A549 (cell line): Measurements from ENCODE around the gene MOCOS. TPM values are rescaled to one million over a fixed set of nuclear protein-coding genes. Genes with fewer than 3 reads are reported as not detected.

Source experiments
- ATAC-seq, 2 experiments: fragments of 200-7000 bp in 1 of 2; fragments of >200 bp in 1 of 2; cut with Nextera tagmentation in 1 of 2; cut with Tn5 transposase in 1 of 2; 3 replicates each; pipeline versions ENCODE4 v1.8.0 to v1.9.1; 2018 to 2020; ENCODE audit warnings: mild to moderate bottlenecking in 1 of 2, moderate library complexity in 1 of 2
- CTCF ChIA-PET: fragments of 300-600 bp; sonication (Branson Sonifier 250); formaldehyde crosslinking; extraction: SDS; loops from one replicate; lab custom pipeline; 2021; ENCODE audit warnings: antibody characterized with exemption, inconsistent platforms; lab: Yijun Ruan, JAX
- POLR2A ChIA-PET: fragments of 350-600 bp; formaldehyde crosslinking; extraction: SDS; loops from one replicate; lab custom pipeline; 2021; ENCODE audit warnings: antibody characterized with exemption, inconsistent platforms; lab: Yijun Ruan, JAX
- DNase-seq, 2 experiments: peaks; one replicate each; pipeline versions ENCODE4 v3.0.0 to v3.0.0-alpha.2; 2011 to 2016; ENCODE audit warnings: low read depth in 1 of 2, low spot score in 1 of 2
- FAIRE-seq: peaks from 2 replicates; lab custom pipeline; 2011; peaks lifted over from hg19 to GRCh38; lab: Jason Lieb, UNC
- H3K27ac ChIP-seq, 2 experiments: fragments of >200 bp; sonication (Bioruptor Twin); formaldehyde crosslinking; 3 replicates each; pipeline ENCODE4 v1.5.1; 2016 to 2017
- H3K4me1 ChIP-seq: fragments of >200 bp; sonication (Bioruptor Twin); formaldehyde crosslinking; 3 replicates; pipeline ENCODE4 v1.6.1; 2016
- H3K4me2 ChIP-seq: fragments of >200 bp; sonication (Bioruptor Twin); formaldehyde crosslinking; 3 replicates; pipeline ENCODE4 v1.6.1; 2016
- H3K4me3 ChIP-seq: fragments of >200 bp; sonication (Bioruptor Twin); formaldehyde crosslinking; 3 replicates; pipeline ENCODE4 v1.5.1; 2016
- H3K9me3 ChIP-seq: fragments of >200 bp; sonication (Bioruptor Twin); formaldehyde crosslinking; 3 replicates; pipeline ENCODE4 v1.6.1; 2016
- BHLHE40 ChIP-seq: IDR thresholded peaks from 2 replicates; pipeline ENCODE4 v1.6.1; 2012; ENCODE audit warnings: low read depth, low read length, inconsistent platforms
- CBX2 ChIP-seq: fragments of 200-600 bp; sonication (generic); IDR thresholded peaks from 2 replicates; pipeline ENCODE4 v1.6.1; 2016; ENCODE audit warnings: low read depth, mild to moderate bottlenecking, borderline replicate concordance
- CBX8 ChIP-seq: fragments of 200-600 bp; sonication (generic); IDR thresholded peaks from 2 replicates; pipeline ENCODE4 v1.6.1; 2016
- CHD2 ChIP-seq: fragments of 150-350 bp; IDR thresholded peaks from 2 replicates; pipeline ENCODE4 v1.6.1; 2014; ENCODE audit warnings: low read length; ENCODE audit not compliant: partially characterized antibody
- HOXA7 ChIP-seq: fragments of 250-450 bp; sonication (Bioruptor Pico); IDR thresholded peaks from 2 replicates; pipeline ENCODE4 v1.5.0; 2020; ENCODE audit warnings: mild to moderate bottlenecking, moderate library complexity
- HOXB13 ChIP-seq: fragments of 250-450 bp; sonication (Bioruptor Pico); IDR thresholded peaks from 2 replicates; pipeline ENCODE4 v1.5.0; 2020; ENCODE audit warnings: low read depth, mild to moderate bottlenecking, moderate library complexity
- HOXB5 ChIP-seq: fragments of 250-450 bp; sonication (Bioruptor Pico); IDR thresholded peaks from 2 replicates; pipeline ENCODE4 v1.5.0; 2020; ENCODE audit warnings: mild to moderate bottlenecking, moderate library complexity
- MAFK ChIP-seq: fragments of 450-650 bp; IDR thresholded peaks from 2 replicates; pipeline ENCODE4 v1.6.1; 2014; ENCODE audit not compliant: partially characterized antibody
- MYC ChIP-seq: IDR thresholded peaks from 2 replicates; pipeline ENCODE4 v1.6.1; 2012; ENCODE audit warnings: mild to moderate bottlenecking, inconsistent platforms, low read length, improper control_type of control experiment, borderline replicate concordance
- NFE2L2 ChIP-seq: fragments of 150-350 bp; conservative IDR thresholded peaks from 2 replicates; pipeline ENCODE4 v1.6.1; 2014; ENCODE audit warnings: low read length
- NPAS2 ChIP-seq: fragments of 250-450 bp; sonication (Bioruptor Pico); IDR thresholded peaks from 2 replicates; pipeline ENCODE4 v1.8.0; 2022; ENCODE audit warnings: mild to moderate bottlenecking, moderate library complexity, borderline replicate concordance
- NR3C1 ChIP-seq: fragments of >200 bp; sonication (Bioruptor Twin); formaldehyde crosslinking; IDR thresholded peaks from 3 replicates; pipeline ENCODE4 v1.6.1; 2017
- PHF8 ChIP-seq: fragments of 200-600 bp; sonication (generic); IDR thresholded peaks from 2 replicates; pipeline ENCODE4 v1.6.1; 2016; ENCODE audit warnings: low read depth, mild to moderate bottlenecking, antibody characterized with exemption, moderate library complexity, borderline replicate concordance
- RAD21 ChIP-seq, 2 experiments: fragments of >200 bp in 1 of 2; sonication (Bioruptor Twin) in 1 of 2; formaldehyde crosslinking in 1 of 2; IDR thresholded peaks in 1 of 2; conservative IDR thresholded peaks in 1 of 2; 2 replicates in 1 of 2; 3 replicates in 1 of 2; pipeline ENCODE4 v1.6.1; 2012 to 2018; ENCODE audit warnings: inconsistent platforms in 1 of 2
- RARB ChIP-seq: fragments of 250-450 bp; sonication (Bioruptor Pico); IDR thresholded peaks from 2 replicates; pipeline ENCODE4 v1.8.0; 2021; ENCODE audit warnings: mild to moderate bottlenecking, moderate library complexity
- RFX5 ChIP-seq: fragments of 450-650 bp; IDR thresholded peaks from 2 replicates; pipeline ENCODE4 v1.7.1; 2014; ENCODE audit warnings: antibody characterized with exemption, mild to moderate bottlenecking, moderate library complexity
- SMC3 ChIP-seq: fragments of >200 bp; sonication (Bioruptor Twin); formaldehyde crosslinking; IDR thresholded peaks from 3 replicates; pipeline ENCODE4 v1.6.1; 2018; ENCODE audit warnings: inconsistent platforms
- SREBF2 ChIP-seq: fragments of 450-650 bp; IDR thresholded peaks from 2 replicates; pipeline ENCODE4 v1.6.1; 2014; ENCODE audit warnings: mild to moderate bottlenecking, moderate library complexity
- TFCP2L1 ChIP-seq: fragments of 250-450 bp; sonication (Bioruptor Pico); IDR thresholded peaks from 2 replicates; pipeline ENCODE4 v1.5.0; 2021; ENCODE audit warnings: mild to moderate bottlenecking
- TP53 ChIP-seq: fragments of 250-450 bp; sonication (Bioruptor Pico); IDR thresholded peaks from 2 replicates; pipeline ENCODE4 v1.5.0; 2021; ENCODE audit warnings: mild to moderate bottlenecking, moderate library complexity
- ZFP36 ChIP-seq: fragments of 450-650 bp; IDR thresholded peaks from 2 replicates; pipeline ENCODE4 v1.6.1; 2014; ENCODE audit warnings: borderline replicate concordance; ENCODE audit not compliant: partially characterized antibody
- ZNF302 ChIP-seq: fragments of 250-450 bp; sonication (Bioruptor Pico); IDR thresholded peaks from 2 replicates; pipeline ENCODE4 v1.9.0; 2021; ENCODE audit warnings: inconsistent platforms, mild to moderate bottlenecking, moderate library complexity
- ZSCAN20 ChIP-seq: fragments of 250-450 bp; sonication (Bioruptor Pico); IDR thresholded peaks from 2 replicates; pipeline ENCODE4 v1.8.0; 2022; ENCODE audit warnings: mild to moderate bottlenecking, moderate library complexity
- WGBS: methylation state at CpG from one replicate; pipeline ENCODE4 v1.1.6; 2017; ENCODE audit errors: missing lambda C conversion rate; 5-methylcytosine and 5-hydroxymethylcytosine counted together
- polyA plus RNA-seq, 4 experiments: library from polyadenylated mRNA; depleted of rRNA in 3 of 4; stranded (reverse); fragments of >200 nt; fragmentation: RNase III in 1 of 4; extraction: RNeasy Plus Mini Kit Qiagen cat#74134 plus additional on column Dnase treatment in 1 of 4; gene quantifications; 2 replicates in 3 of 4; 3 replicates in 1 of 4; pipeline ENCODE4 v1.2.3, GENCODE V29; 2011 to 2017
- TF ChIP-seq, protein P1 (sequence below): IDR thresholded peaks from 2 replicates; pipeline ENCODE4 v1.6.1; 2012
- TF ChIP-seq, protein P2 (sequence below): fragments of 250-450 bp; sonication (Bioruptor Pico); IDR thresholded peaks from 2 replicates; pipeline ENCODE4 v1.5.0; 2021; ENCODE audit warnings: mild to moderate bottlenecking, moderate library complexity, borderline replicate concordance
- TF ChIP-seq, protein P3 (sequence below): fragments of 250-450 bp; sonication (Bioruptor Pico); IDR thresholded peaks from 2 replicates; pipeline ENCODE4 v1.5.0; 2020; ENCODE audit warnings: low read depth, mild to moderate bottlenecking, moderate library complexity
- TF ChIP-seq, protein P4 (sequence below): fragments of >200 bp; sonication (Bioruptor Twin); formaldehyde crosslinking; IDR thresholded peaks from 3 replicates; pipeline ENCODE4 v1.6.1; 2016

MOCOS gene
- polyA plus RNA-seq, 2 of the 4 experiments (the other 2 are of a cell fraction): 2.7 to 8.1 TPM

DNA sequence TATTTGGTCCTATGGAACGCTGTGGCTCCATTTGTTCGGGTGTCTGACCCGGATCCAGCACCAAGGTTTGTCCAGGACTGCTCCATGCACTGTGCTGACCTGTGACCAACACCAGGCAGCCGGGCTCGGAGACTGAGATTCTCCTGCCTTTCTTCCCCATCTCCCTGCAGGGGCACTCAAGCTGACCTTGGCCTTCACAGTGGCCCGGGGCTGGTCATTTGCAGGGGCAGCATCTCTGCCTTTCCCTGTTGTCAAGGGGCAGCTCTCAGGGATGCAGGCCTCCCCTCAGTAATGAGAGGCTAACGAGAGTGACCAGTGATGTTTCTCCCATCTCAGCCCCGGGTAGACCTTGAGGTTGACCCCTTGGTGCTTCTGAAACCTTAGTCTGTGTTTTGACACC, 27.5 kb downstream of the MOCOS start:
- FAIRE-seq: no peak
- POLR2A ChIA-PET: no interaction called here
- H3K9me3 ChIP-seq: no peaks in the 10 kb centered on the region
- ATAC-seq: no peak
- H3K4me1 ChIP-seq: no peaks in the 10 kb centered on the region
- DNase-seq: no peak
- CTCF ChIA-PET: no interaction called here
- 77% methylated on average over 7 of the region's 8 CpGs for WGBS
- no peak overlapping the region for H3K4me2 ChIP-seq
- no peak overlapping the region for H3K27ac ChIP-seq
- TF ChIP-seq RARB (CRISPR knock-in tag): no peak
- no peak for TF ChIP-seq PHF8
- no peak for TF ChIP-seq RAD21 (conservative IDR thresholded peaks at IDR 0.05 in 1 of 2, IDR thresholded peaks at IDR 0.05 in 1 of 2)
- TF ChIP-seq NPAS2 (CRISPR knock-in tag): no peak
- TF ChIP-seq, protein P1, sequence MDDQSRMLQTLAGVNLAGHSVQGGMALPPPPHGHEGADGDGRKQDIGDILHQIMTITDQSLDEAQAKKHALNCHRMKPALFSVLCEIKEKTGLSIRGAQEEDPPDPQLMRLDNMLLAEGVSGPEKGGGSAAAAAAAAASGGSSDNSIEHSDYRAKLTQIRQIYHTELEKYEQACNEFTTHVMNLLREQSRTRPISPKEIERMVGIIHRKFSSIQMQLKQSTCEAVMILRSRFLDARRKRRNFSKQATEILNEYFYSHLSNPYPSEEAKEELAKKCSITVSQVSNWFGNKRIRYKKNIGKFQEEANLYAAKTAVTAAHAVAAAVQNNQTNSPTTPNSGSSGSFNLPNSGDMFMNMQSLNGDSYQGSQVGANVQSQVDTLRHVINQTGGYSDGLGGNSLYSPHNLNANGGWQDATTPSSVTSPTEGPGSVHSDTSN: no peak
- TF ChIP-seq, protein P2, sequence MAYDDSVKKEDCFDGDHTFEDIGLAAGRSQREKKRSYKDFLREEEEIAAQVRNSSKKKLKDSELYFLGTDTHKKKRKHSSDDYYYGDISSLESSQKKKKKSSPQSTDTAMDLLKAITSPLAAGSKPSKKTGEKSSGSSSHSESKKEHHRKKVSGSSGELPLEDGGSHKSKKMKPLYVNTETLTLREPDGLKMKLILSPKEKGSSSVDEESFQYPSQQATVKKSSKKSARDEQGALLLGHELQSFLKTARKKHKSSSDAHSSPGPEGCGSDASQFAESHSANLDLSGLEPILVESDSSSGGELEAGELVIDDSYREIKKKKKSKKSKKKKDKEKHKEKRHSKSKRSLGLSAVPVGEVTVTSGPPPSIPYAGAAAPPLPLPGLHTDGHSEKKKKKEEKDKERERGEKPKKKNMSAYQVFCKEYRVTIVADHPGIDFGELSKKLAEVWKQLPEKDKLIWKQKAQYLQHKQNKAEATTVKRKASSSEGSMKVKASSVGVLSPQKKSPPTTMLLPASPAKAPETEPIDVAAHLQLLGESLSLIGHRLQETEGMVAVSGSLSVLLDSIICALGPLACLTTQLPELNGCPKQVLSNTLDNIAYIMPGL (CRISPR knock-in tag): no peak
- no peak for TF ChIP-seq HOXB5 (CRISPR knock-in tag)
- TF ChIP-seq NR3C1: no peak
- TF ChIP-seq CBX8: no peak
- TF ChIP-seq NFE2L2: no peak
- no peak for TF ChIP-seq MAFK
- no peak for TF ChIP-seq RFX5
- no peak for TF ChIP-seq BHLHE40
- TF ChIP-seq, protein P3, sequence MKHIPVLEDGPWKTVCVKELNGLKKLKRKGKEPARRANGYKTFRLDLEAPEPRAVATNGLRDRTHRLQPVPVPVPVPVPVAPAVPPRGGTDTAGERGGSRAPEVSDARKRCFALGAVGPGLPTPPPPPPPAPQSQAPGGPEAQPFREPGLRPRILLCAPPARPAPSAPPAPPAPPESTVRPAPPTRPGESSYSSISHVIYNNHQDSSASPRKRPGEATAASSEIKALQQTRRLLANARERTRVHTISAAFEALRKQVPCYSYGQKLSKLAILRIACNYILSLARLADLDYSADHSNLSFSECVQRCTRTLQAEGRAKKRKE (CRISPR knock-in tag): no peak
- no peak for TF ChIP-seq ZNF302 (CRISPR knock-in tag)
- TF ChIP-seq, all 56 proteins: peak for 0
- H3K4me3 ChIP-seq: no peak overlapping the region

DNA sequence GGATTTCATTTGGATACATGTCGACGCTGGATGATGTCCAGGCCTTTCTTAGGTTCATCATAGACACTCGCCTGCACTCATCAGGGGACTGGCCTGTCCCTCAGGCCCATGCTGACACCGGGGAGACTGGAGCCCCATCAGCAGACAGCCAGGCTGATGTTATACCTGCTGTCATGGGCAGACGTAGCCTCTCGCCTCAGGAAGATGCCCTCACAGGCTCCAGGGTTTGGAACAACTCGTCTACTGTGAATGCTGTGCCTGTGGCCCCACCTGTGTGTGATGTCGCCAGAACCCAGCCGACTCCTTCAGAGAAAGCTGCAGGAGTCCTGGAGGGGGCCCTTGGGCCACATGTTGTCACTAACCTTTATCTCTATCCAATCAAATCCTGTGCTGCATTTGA, 28.3 kb downstream of the MOCOS start:
- no peak overlapping the region for H3K27ac ChIP-seq
- CTCF ChIA-PET: no interaction called here
- ATAC-seq (no peak), FAIRE-seq (no peak), DNase-seq (no peak)
- POLR2A ChIA-PET: no interaction called here
- no peak overlapping the region for H3K4me3 ChIP-seq
- no peaks in the 10 kb centered on the region for H3K9me3 ChIP-seq
- TF ChIP-seq ZSCAN20 (CRISPR knock-in tag) (no peak), HOXA7 (no peak), CHD2 (no peak), SREBF2 (no peak), TFCP2L1 (CRISPR knock-in tag) (no peak), MYC (no peak), HOXB13 (CRISPR knock-in tag) (no peak), ZNF302 (CRISPR knock-in tag) (no peak), TP53 (CRISPR knock-in tag) (no peak), RARB (CRISPR knock-in tag) (no peak), SMC3 (no peak), CBX2 (no peak), ZFP36 (no peak)
- TF ChIP-seq, protein P4, sequence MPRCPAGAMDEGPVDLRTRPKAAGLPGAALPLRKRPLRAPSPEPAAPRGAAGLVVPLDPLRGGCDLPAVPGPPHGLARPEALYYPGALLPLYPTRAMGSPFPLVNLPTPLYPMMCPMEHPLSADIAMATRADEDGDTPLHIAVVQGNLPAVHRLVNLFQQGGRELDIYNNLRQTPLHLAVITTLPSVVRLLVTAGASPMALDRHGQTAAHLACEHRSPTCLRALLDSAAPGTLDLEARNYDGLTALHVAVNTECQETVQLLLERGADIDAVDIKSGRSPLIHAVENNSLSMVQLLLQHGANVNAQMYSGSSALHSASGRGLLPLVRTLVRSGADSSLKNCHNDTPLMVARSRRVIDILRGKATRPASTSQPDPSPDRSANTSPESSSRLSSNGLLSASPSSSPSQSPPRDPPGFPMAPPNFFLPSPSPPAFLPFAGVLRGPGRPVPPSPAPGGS: no peak
- 85% methylated on average over 6 of the region's 9 CpGs for WGBS
- no peaks in the 10 kb centered on the region for H3K4me1 ChIP-seq
- H3K4me2 ChIP-seq: no peak overlapping the region
